ENCODE data around the gene DUXB.

Gene DUXB

GRCh38 chr16:75679366-75679765, 21.9 kb downstream of the DUXB start:
- H3K4me3 ChIP-seq (ENCODE audit: low read length) = no peak overlapping the region
- DNase-seq (ENCODE audit: low read depth) = no peak
- TF ChIP-seq CTCF (IDR thresholded peaks at IDR 0.05; ENCODE audit: insufficient read depth, low read depth, low read length, missing control alignments) = no peak

- H3K4me3 ChIP-seq (ENCODE audit: low read length) = no peak within 1 kb of the TSS
- TF ChIP-seq CTCF (IDR thresholded peaks at IDR 0.05; ENCODE audit: insufficient read depth, low read depth, low read length, missing control alignments) = no peak
- no peak for DNase-seq (ENCODE audit: low read depth)
Measured at GRCh38 chr16:75676909-75677308, 24.4 kb downstream of the DUXB start, which contains the start of gene CPHXL2. Gene CPHXL2 (minus strand): TSS chr16:75677009. CDS start chr16:75676999, 10 bp downstream.

GRCh38 chr16:75667503-75667902, 33.8 kb downstream of the DUXB start:
- TF ChIP-seq CTCF (IDR thresholded peaks at IDR 0.05; ENCODE audit: insufficient read depth, low read depth, low read length, missing control alignments) = no peak
- DNase-seq (ENCODE audit: low read depth) = no peak
- H3K4me3 ChIP-seq (ENCODE audit: low read length) = no peak overlapping the region

- no peak overlapping the region for H3K4me3 ChIP-seq (ENCODE audit: low read length)
- TF ChIP-seq CTCF (IDR thresholded peaks at IDR 0.05; ENCODE audit: insufficient read depth, low read depth, low read length, missing control alignments) = no peak
- DNase-seq (ENCODE audit: low read depth) = no peak
Measured at GRCh38 chr16:75660726-75661302, 40.4 kb downstream of the DUXB start.

- DNase-seq (ENCODE audit: low read depth) = no peak
- no peak overlapping the region for H3K4me3 ChIP-seq (ENCODE audit: low read length)
- TF ChIP-seq CTCF (IDR thresholded peaks at IDR 0.05; ENCODE audit: insufficient read depth, low read depth, low read length, missing control alignments) = no peak
Measured at GRCh38 chr16:75660321-75660720, 40.9 kb downstream of the DUXB start.

- H3K4me3 ChIP-seq (ENCODE audit: low read length) = no peak overlapping the region
- DNase-seq (ENCODE audit: low read depth) = no peak
- TF ChIP-seq CTCF (IDR thresholded peaks at IDR 0.05; ENCODE audit: insufficient read depth, low read depth, low read length, missing control alignments) = no peak
Measured at GRCh38 chr16:75658175-75658574, 43.1 kb downstream of the DUXB start.

- TF ChIP-seq CTCF (IDR thresholded peaks at IDR 0.05; ENCODE audit: insufficient read depth, low read depth, low read length, missing control alignments) = no peak
- no peak for DNase-seq (ENCODE audit: low read depth)
- H3K4me3 ChIP-seq (ENCODE audit: low read length) = no peak overlapping the region
Measured at GRCh38 chr16:75653922-75654321, 47.3 kb downstream of the DUXB start.

Measured in epithelial cell of esophagus (primary cell).